ENCODE measurements around the gene PTPRM. TPM values are rescaled to one million over a fixed set of nuclear protein-coding genes. Genes with fewer than 3 reads are reported as not detected.

Gene PTPRM
- total RNA-seq, 1 donor from 2014 or later = 42.1 TPM

GRCh38 chr18:8036551-8036950 is 469.4 kb downstream of the PTPRM start:
- no peak for TF ChIP-seq CTCF (IDR thresholded peaks at IDR 0.05; ENCODE audit: insufficient read depth, low read length, severe bottlenecking)
- no peak overlapping the region for H3K4me3 ChIP-seq (ENCODE audit: low read depth, low read length)
- H3K27me3 ChIP-seq (ENCODE audit: control insufficient read depth, insufficient read depth, low read length) = no peaks in the 10 kb centered on the region
- no peaks in the 10 kb centered on the region for H3K36me3 ChIP-seq (ENCODE audit: control insufficient read depth, insufficient read depth, low read length)
- FAIRE-seq (no peak), DNase-seq (ENCODE audit: low read depth) (no peak)

DNA sequence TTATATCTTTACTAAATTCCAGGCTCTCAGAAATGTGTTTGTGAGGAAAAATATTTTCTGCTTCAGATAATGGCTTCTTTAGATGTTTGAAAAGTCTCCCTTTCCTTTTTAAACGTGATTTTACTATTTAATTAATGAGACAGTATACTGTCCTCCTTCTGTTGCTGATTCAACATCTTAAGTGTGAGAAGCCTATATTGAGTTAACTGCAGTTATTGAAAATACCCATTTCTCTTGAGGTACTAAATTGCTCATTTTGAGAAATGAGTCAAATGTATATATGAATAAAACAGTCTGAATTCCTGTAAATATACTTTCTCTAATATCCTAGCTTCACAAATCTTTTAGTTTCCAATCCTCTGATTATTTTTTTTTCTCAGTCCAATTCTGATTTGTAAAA is 470.2 kb downstream of the PTPRM start:
- no peaks in the 10 kb centered on the region for H3K36me3 ChIP-seq (ENCODE audit: control insufficient read depth, insufficient read depth, low read length)
- FAIRE-seq (no peak), DNase-seq (ENCODE audit: low read depth) (no peak)
- H3K27me3 ChIP-seq (ENCODE audit: control insufficient read depth, insufficient read depth, low read length) = no peaks in the 10 kb centered on the region
- H3K4me3 ChIP-seq (ENCODE audit: low read depth, low read length) = no peak overlapping the region
- no peak for TF ChIP-seq CTCF (IDR thresholded peaks at IDR 0.05; ENCODE audit: insufficient read depth, low read length, severe bottlenecking)

DNA sequence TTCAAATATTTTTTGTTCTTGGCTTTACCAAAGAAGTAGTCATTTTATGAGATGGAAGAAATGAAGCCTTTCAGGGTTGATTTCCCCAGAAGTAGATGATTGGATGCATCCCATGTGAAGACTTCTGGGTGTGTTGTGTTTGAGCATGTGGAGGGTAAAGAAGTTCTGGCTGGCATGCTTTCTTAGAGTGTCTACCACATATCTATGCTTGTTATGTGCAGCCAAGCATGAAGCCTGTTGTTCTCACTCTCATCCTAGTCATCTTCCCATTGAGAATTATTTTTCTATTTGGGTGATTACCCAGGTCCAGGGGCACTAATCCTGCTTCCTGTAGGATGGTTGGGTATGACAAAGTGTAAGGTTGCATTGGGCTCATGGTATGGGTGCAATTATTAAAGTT is 472.9 kb downstream of the PTPRM start:
- no peak for TF ChIP-seq CTCF (IDR thresholded peaks at IDR 0.05; ENCODE audit: insufficient read depth, low read length, severe bottlenecking)
- FAIRE-seq = no peak
- no peak for DNase-seq (ENCODE audit: low read depth)
- H3K4me3 ChIP-seq (ENCODE audit: low read depth, low read length) = no peak overlapping the region
- no peaks in the 10 kb centered on the region for H3K36me3 ChIP-seq (ENCODE audit: control insufficient read depth, insufficient read depth, low read length)
- H3K27me3 ChIP-seq (ENCODE audit: control insufficient read depth, insufficient read depth, low read length) = no peaks in the 10 kb centered on the region

DNA sequence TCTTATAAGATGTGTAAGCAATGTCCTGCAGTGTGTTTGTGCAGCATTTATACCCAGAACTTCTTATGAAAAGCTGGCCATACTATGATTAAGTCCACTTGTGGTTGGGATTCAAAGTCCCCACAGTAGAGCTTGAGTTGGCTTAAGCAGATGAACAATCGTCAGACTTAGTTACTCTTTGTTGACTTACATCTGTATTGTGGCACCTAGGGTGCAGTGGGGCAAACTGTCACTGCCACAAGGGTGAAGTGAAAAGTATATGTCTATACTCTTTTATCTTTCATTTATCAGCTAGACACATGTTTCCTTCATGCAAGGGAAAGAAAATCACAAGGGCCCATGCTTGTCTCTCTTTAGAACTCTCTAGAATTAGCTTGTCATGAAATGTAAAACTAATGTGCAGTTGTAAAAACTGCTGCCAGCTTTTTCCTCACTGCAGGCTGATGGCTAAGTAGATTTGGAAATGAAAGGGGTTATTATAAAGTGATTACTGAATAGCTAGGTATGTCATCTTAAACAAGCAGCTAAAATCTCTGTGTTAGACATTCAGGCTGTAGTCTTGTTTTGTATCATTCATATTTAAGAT is 474.5 kb downstream of the PTPRM start:
- TF ChIP-seq CTCF (IDR thresholded peaks at IDR 0.05; ENCODE audit: insufficient read depth, low read length, severe bottlenecking) = no peak
- DNase-seq (ENCODE audit: low read depth) (no peak), FAIRE-seq (no peak)
- Histone ChIP-seq H3K36me3 (ENCODE audit: control insufficient read depth, insufficient read depth, low read length) (no peaks in the 10 kb centered on the region), H3K4me3 (ENCODE audit: low read depth, low read length) (no peak overlapping the region), H3K27me3 (ENCODE audit: control insufficient read depth, insufficient read depth, low read length) (no peaks in the 10 kb centered on the region)

GRCh38 chr18:8044004-8044403 is 476.9 kb downstream of the PTPRM start:
- no peak overlapping the region for H3K4me3 ChIP-seq (ENCODE audit: low read depth, low read length)
- no peak for TF ChIP-seq CTCF (IDR thresholded peaks at IDR 0.05; ENCODE audit: insufficient read depth, low read length, severe bottlenecking)
- H3K36me3 ChIP-seq (ENCODE audit: control insufficient read depth, insufficient read depth, low read length) = no peaks in the 10 kb centered on the region
- DNase-seq (ENCODE audit: low read depth) = no peak
- H3K27me3 ChIP-seq (ENCODE audit: control insufficient read depth, insufficient read depth, low read length) = no peaks in the 10 kb centered on the region
- no peak for FAIRE-seq

Data from bronchial epithelial cell (primary cell).